Placental pericyte (primary cell): Measurements from ENCODE around the gene NHEJ1. TPM values are rescaled to one million over a fixed set of nuclear protein-coding genes. Genes with fewer than 3 reads are reported as not detected.

ENCODE experiments used
- small RNA-seq: library from RNA; depleted of rRNA; stranded (forward); fragments of <200 nt; gene quantifications from one replicate; pipeline ENCODE3, GENCODE V24; 2012; ENCODE audit warnings: low replicate concordance
- total RNA-seq: library from RNA; depleted of rRNA; stranded (reverse); fragments of >200 nt; gene quantifications from 2 replicates; pipeline ENCODE4 v1.2.3, GENCODE V29; 2012

The NHEJ1 gene
- total RNA-seq = 18.6 and 18.9 TPM in 2 replicates

GRCh38 chr2:219160186-219161017 is at the start of gene NHEJ1:
Gene NHEJ1, minus strand, starts transcription at chr2:219160815. Its CDS starts 2,453 bp downstream, at chr2:219158362.

GRCh38 chr2:219206328-219207133 is 45.9 kb upstream of the NHEJ1 start, which contains the start of gene ZFAND2B:
Gene ZFAND2B, plus strand, starts transcription at chr2:219206782. Its CDS starts 206 bp downstream, at chr2:219206988.

GRCh38 chr2:219177552-219178376 is 17.1 kb upstream of the NHEJ1 start, which contains the start of gene RETREG2:
Gene RETREG2, plus strand, starts transcription at chr2:219178275. Its CDS starts 78 bp downstream, at chr2:219178353.

GRCh38 chr2:219176818-219177551 is 16.4 kb upstream of the NHEJ1 start, which contains the start of gene CNPPD1:
Gene CNPPD1, minus strand, starts transcription at chr2:219176925. Its CDS starts 97 bp downstream, at chr2:219176828.

GRCh38 chr2:219169930-219170654 is 9.5 kb upstream of the NHEJ1 start, which contains the start of gene SLC23A3:
Gene SLC23A3, minus strand, starts transcription at chr2:219170029. Its CDS starts 45 bp downstream, at chr2:219169984.

GRCh38 chr2:219060821-219061791 is 99.5 kb downstream of the NHEJ1 start, which contains the start of gene IHH:
Gene IHH, minus strand, starts transcription at chr2:219060921. Its CDS starts 454 bp downstream, at chr2:219060467.

GRCh38 chr2:219041252-219041651 is 119.4 kb downstream of the NHEJ1 start, which contains the start of gene CFAP65:
Gene CFAP65, minus strand, starts transcription at chr2:219041516. Its CDS starts 2,468 bp downstream, at chr2:219039048.

Small RNAs within 50 kb of the gene (small RNA-seq; reads per million reads assigned to genes)
- gene MIR3131 = not detected
- gene RN7SL764P = not detected

Other genes starting within 250 kb of the NHEJ1 start
- gene CDK5R2, start 201.1 kb downstream of the NHEJ1 start, total RNA-seq = not detected in 2 replicates
- not detected in 2 replicates for gene FEV, start 175.6 kb downstream of the NHEJ1 start, total RNA-seq
- not detected in 2 replicates for gene CRYBA2, start 167.4 kb downstream of the NHEJ1 start, total RNA-seq
- gene CFAP65, start 119.3 kb downstream of the NHEJ1 start, total RNA-seq = not detected in 2 replicates
- under 0.01 TPM in 1 of 2 replicates, not detected in the other for gene IHH, start 99.9 kb downstream of the NHEJ1 start, total RNA-seq
- gene SLC23A3, start 9.2 kb upstream of the NHEJ1 start, total RNA-seq = 0.57 and 1.1 TPM in 2 replicates
- gene CNPPD1, start 16.1 kb upstream of the NHEJ1 start, total RNA-seq = 20.9 and 36.8 TPM in 2 replicates
- 74.7 and 81.0 TPM in 2 replicates for gene RETREG2, start 17.5 kb upstream of the NHEJ1 start, total RNA-seq
- gene ZFAND2B, start 46.0 kb upstream of the NHEJ1 start, total RNA-seq = 20.8 and 32.2 TPM in 2 replicates
- gene ABCB6, start 58.1 kb upstream of the NHEJ1 start, total RNA-seq = 22.3 and 24.8 TPM in 2 replicates
- 56.9 and 74.0 TPM in 2 replicates for gene ATG9A, start 68.8 kb upstream of the NHEJ1 start, total RNA-seq
- gene ANKZF1, start 69.0 kb upstream of the NHEJ1 start, total RNA-seq = 19.2 and 23.9 TPM in 2 replicates
- 15.2 and 23.4 TPM in 2 replicates for gene GLB1L, start 84.6 kb upstream of the NHEJ1 start, total RNA-seq
- gene STK16, start 84.7 kb upstream of the NHEJ1 start, total RNA-seq = 37.4 and 59.1 TPM in 2 replicates
- gene TUBA4B, start 92.4 kb upstream of the NHEJ1 start, total RNA-seq = not detected in 2 replicates
- gene TUBA4A, start 93.1 kb upstream of the NHEJ1 start, total RNA-seq = 7.0 and 31.6 TPM in 2 replicates
- gene DNAJB2, start 118.6 kb upstream of the NHEJ1 start, total RNA-seq = 27.8 and 39.0 TPM in 2 replicates
- gene PTPRN, start 148.6 kb upstream of the NHEJ1 start, total RNA-seq = 0.88 and 7.9 TPM in 2 replicates
- not detected in 2 replicates for gene RESP18, start 171.9 kb upstream of the NHEJ1 start, total RNA-seq
- gene DNPEP, start 227.1 kb upstream of the NHEJ1 start, total RNA-seq = 64.0 and 76.8 TPM in 2 replicates